HepG2 (cell line): ENCODE data around the gene INSRR. TPM values are rescaled to one million over a fixed set of nuclear protein-coding genes. Genes with fewer than 3 reads are reported as not detected.

Experiments used
- ARNT ChIP-seq: fragments of 450-650 bp; IDR thresholded peaks from 2 replicates; pipeline ENCODE4 v1.6.1; 2017
- CBFB ChIP-seq: sonication (generic); formaldehyde crosslinking; IDR thresholded peaks from 2 replicates; pipeline ENCODE4 v1.4.0; 2020; ENCODE audit warnings: missing genetic modification reagents
- EEA1 ChIP-seq: sonication (generic); formaldehyde crosslinking; IDR thresholded peaks from 2 replicates; pipeline ENCODE4 v1.5.1; 2020; ENCODE audit warnings: mild to moderate bottlenecking, missing genetic modification reagents, borderline replicate concordance
- ETV5 ChIP-seq: IDR thresholded peaks from 2 replicates; pipeline ENCODE4 v1.6.1; 2018; ENCODE audit warnings: missing biosample characterization, missing genetic modification reagents, inconsistent platforms, borderline replicate concordance
- FOXM1 ChIP-seq: sonication (generic); formaldehyde crosslinking; IDR thresholded peaks from 2 replicates; pipeline ENCODE4 v1.5.0; 2020; ENCODE audit warnings: missing genetic modification reagents
- FOXO4 ChIP-seq: sonication (generic); formaldehyde crosslinking; conservative IDR thresholded peaks from 2 replicates; pipeline ENCODE4 v1.8.1; 2023; ENCODE audit warnings: missing genetic modification reagents
- HCFC1 ChIP-seq: fragments of 150-350 bp; IDR thresholded peaks from 2 replicates; pipeline ENCODE4 v1.6.1; 2014; ENCODE audit warnings: low read depth, low read length
- KDM6A ChIP-seq: IDR thresholded peaks from 2 replicates; pipeline ENCODE4 v1.6.1; 2016; ENCODE audit warnings: low read depth
- NCOA1 ChIP-seq: sonication (generic); formaldehyde crosslinking; IDR thresholded peaks from 2 replicates; pipeline ENCODE4 v1.9.0; 2021; ENCODE audit warnings: missing genetic modification reagents
- RAD51 ChIP-seq: fragments of 450-650 bp; IDR thresholded peaks from 2 replicates; pipeline ENCODE4 v1.6.1; 2016; ENCODE audit warnings: borderline replicate concordance
- RNF2 ChIP-seq: fragments of 450-650 bp; conservative IDR thresholded peaks from 2 replicates; pipeline ENCODE4 v1.6.1; 2016; ENCODE audit warnings: low read depth
- RNF219 ChIP-seq: sonication (generic); formaldehyde crosslinking; IDR thresholded peaks from 2 replicates; pipeline ENCODE4 v1.5.0; 2020; ENCODE audit warnings: mild to moderate bottlenecking, missing genetic modification reagents
- SAFB2 ChIP-seq: sonication (generic); formaldehyde crosslinking; IDR thresholded peaks from 2 replicates; pipeline ENCODE4 v1.5.1; 2020; ENCODE audit warnings: missing genetic modification reagents, low read depth, mild to moderate bottlenecking, borderline replicate concordance
- SNAPC2 ChIP-seq: sonication (generic); formaldehyde crosslinking; IDR thresholded peaks from 2 replicates; pipeline ENCODE4 v1.8.1; 2022; ENCODE audit warnings: mild to moderate bottlenecking, missing genetic modification reagents
- TOPORS ChIP-seq: sonication (generic); formaldehyde crosslinking; IDR thresholded peaks from 2 replicates; pipeline ENCODE4 v1.8.0; 2023; ENCODE audit warnings: mild to moderate bottlenecking, missing genetic modification reagents
- ZMAT5 ChIP-seq: sonication (generic); formaldehyde crosslinking; IDR thresholded peaks from 2 replicates; pipeline ENCODE4 v1.5.0; 2020; ENCODE audit warnings: mild to moderate bottlenecking, low read depth, missing genetic modification reagents, borderline replicate concordance
- ZNF260 ChIP-seq: sonication (generic); formaldehyde crosslinking; IDR thresholded peaks from 2 replicates; pipeline ENCODE4 v1.4.0; 2020; ENCODE audit warnings: missing genetic modification reagents, low read depth, mild to moderate bottlenecking, borderline replicate concordance
- ZNF432 ChIP-seq: sonication (generic); formaldehyde crosslinking; IDR thresholded peaks from 2 replicates; pipeline ENCODE4 v1.5.0; 2020; ENCODE audit warnings: missing genetic modification reagents, mild to moderate bottlenecking, borderline replicate concordance
- ZNF550 ChIP-seq: sonication (generic); formaldehyde crosslinking; IDR thresholded peaks from 2 replicates; pipeline ENCODE4 v1.4.0; 2020; ENCODE audit warnings: mild to moderate bottlenecking, missing genetic modification reagents, borderline replicate concordance
- ZNF563 ChIP-seq: sonication (generic); formaldehyde crosslinking; IDR thresholded peaks from 2 replicates; pipeline ENCODE4 v1.8.0; 2022; ENCODE audit warnings: mild to moderate bottlenecking, moderate library complexity, missing genetic modification reagents
- ZSCAN30 ChIP-seq: sonication (generic); formaldehyde crosslinking; IDR thresholded peaks from 2 replicates; pipeline ENCODE4 v1.5.0; 2020; ENCODE audit warnings: mild to moderate bottlenecking, missing genetic modification reagents
- polyA plus RNA-seq, 8 experiments: library from polyadenylated mRNA; depleted of rRNA in 3 of 8; stranded (reverse) in 7 of 8; unstranded in 1 of 8; fragments of >200 nt; fragmentation: Illumina TruSeq in 4 of 8; extraction: Trizol in 4 of 8; gene quantifications; 2 replicates each; pipeline versions ENCODE4 v1.2.1 to v1.2.3, GENCODE V29; 2011 to 2016; ENCODE audit warnings: low read depth in 4 of 8, missing spikeins in 1 of 8, mixed read lengths in 1 of 8; ENCODE audit not compliant: insufficient read depth in 1 of 8
- total RNA-seq, 5 experiments: library from RNA; depleted of rRNA; stranded (reverse); fragments of >200 nt; fragmentation: Illumina TruSeq; extraction: Trizol; gene quantifications; 2 replicates each; pipeline ENCODE4 v1.2.3, GENCODE V29; 2016; ENCODE audit warnings: low read depth in 1 of 5
- TF ChIP-seq, protein P1 (sequence below): sonication (generic); formaldehyde crosslinking; IDR thresholded peaks from 2 replicates; pipeline ENCODE4 v1.4.0; 2020; ENCODE audit warnings: missing genetic modification reagents, borderline replicate concordance

Gene INSRR
- total and polyA plus RNA-seq, 2 of the 13 experiments (the other 11 are each of a cell fraction or from before 2014, with no cell fraction given): not detected

DNA sequence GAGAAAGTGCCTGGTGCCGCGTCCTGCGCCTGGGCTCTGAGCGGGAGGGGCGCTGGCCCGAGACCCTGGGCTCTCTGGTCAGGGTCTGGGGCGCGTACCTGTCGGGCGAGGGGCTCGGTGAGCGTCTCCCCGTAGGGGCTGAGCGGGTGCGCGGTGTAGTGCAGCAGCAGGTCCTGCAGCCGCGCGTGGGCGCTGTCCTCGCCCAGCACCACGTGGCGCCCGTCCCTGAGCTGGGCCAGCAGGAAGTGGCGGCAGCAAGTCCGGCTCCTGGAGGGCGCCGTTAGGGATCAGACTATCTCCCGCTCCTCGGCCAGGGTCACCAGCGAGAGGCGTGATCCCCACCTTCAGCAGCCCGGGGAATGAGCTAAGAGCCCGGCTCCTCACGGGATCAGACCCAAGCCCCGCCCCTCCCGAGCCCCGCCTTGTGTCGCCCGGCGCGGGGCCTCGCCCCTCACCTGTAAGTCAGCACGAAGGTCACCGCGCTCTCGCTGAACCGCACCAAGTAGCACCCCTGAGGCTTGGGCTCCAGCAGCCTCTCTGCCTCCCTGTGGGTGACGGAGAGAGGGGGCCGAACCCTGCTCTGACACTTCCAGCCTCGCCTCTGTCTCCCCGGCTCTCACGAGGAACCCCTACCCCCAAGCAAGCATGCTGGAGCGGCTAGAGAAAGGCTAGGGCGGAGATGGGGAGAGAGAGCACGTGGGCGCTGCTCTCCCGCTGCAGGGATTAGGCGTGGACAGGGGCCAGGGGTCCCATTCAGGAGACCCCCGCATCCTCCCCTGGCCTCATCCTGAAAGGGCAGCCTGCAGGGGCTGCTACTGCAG, 45.0 kb downstream of the INSRR start (continued):
- TF ChIP-seq, protein P1, sequence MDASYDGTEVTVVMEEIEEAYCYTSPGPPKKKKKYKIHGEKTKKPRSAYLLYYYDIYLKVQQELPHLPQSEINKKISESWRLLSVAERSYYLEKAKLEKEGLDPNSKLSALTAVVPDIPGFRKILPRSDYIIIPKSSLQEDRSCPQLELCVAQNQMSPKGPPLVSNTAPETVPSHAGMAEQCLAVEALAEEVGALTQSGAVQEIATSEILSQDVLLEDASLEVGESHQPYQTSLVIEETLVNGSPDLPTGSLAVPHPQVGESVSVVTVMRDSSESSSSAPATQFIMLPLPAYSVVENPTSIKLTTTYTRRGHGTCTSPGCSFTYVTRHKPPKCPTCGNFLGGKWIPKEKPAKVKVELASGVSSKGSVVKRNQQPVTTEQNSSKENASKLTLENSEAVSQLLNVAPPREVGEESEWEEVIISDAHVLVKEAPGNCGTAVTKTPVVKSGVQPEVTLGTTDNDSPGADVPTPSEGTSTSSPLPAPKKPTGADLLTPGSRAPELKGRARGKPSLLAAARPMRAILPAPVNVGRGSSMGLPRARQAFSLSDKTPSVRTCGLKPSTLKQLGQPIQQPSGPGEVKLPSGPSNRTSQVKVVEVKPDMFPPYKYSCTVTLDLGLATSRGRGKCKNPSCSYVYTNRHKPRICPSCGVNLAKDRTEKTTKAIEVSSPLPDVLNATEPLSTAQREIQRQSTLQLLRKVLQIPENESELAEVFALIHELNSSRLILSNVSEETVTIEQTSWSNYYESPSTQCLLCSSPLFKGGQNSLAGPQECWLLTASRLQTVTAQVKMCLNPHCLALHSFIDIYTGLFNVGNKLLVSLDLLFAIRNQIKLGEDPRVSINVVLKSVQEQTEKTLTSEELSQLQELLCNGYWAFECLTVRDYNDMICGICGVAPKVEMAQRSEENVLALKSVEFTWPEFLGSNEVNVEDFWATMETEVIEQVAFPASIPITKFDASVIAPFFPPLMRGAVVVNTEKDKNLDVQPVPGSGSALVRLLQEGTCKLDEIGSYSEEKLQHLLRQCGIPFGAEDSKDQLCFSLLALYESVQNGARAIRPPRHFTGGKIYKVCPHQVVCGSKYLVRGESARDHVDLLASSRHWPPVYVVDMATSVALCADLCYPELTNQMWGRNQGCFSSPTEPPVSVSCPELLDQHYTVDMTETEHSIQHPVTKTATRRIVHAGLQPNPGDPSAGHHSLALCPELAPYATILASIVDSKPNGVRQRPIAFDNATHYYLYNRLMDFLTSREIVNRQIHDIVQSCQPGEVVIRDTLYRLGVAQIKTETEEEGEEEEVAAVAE (CRISPR knock-in tag): peak; percentile 57; the same call in 1 of the 2 replicates
- TF ChIP-seq FOXM1 (CRISPR knock-in tag): no peak
- no peak for TF ChIP-seq KDM6A (CRISPR knock-in tag)
- TF ChIP-seq ETV5 (CRISPR knock-in tag): peak; percentile 64; the same call in 1 of the 2 replicates
- no peak for TF ChIP-seq NCOA1 (CRISPR knock-in tag)
- TF ChIP-seq ZNF563 (CRISPR knock-in tag): peak; percentile 73; the same call in 1 of the 2 replicates
- no peak for TF ChIP-seq ZSCAN30
- TF ChIP-seq TOPORS: no peak
- no peak for TF ChIP-seq ZNF260 (CRISPR knock-in tag)
- no peak for TF ChIP-seq ARNT
- TF ChIP-seq ZNF432 (CRISPR knock-in tag): no peak
- TF ChIP-seq ZMAT5: no peak
- peak; percentile 84; the same call in 1 of the 2 replicates for TF ChIP-seq EEA1 (CRISPR knock-in tag)
- no peak for TF ChIP-seq HCFC1
- TF ChIP-seq SNAPC2 (CRISPR knock-in tag): no peak
- TF ChIP-seq SAFB2: peak; percentile 67; the same call in 1 of the 2 replicates
- TF ChIP-seq CBFB (CRISPR knock-in tag): peak; percentile 65; the same call in 1 of the 2 replicates
- no peak for TF ChIP-seq RAD51
- TF ChIP-seq RNF219 (CRISPR knock-in tag): no peak
- no peak; the same call in 1 of the 2 replicates for TF ChIP-seq ZNF550 (CRISPR knock-in tag)
- TF ChIP-seq FOXO4 (CRISPR knock-in tag): no peak; the same call in 1 of the 2 replicates
- TF ChIP-seq RNF2: peak; percentile 95
